ENCODE results near the gene HDAC8.

DNA sequence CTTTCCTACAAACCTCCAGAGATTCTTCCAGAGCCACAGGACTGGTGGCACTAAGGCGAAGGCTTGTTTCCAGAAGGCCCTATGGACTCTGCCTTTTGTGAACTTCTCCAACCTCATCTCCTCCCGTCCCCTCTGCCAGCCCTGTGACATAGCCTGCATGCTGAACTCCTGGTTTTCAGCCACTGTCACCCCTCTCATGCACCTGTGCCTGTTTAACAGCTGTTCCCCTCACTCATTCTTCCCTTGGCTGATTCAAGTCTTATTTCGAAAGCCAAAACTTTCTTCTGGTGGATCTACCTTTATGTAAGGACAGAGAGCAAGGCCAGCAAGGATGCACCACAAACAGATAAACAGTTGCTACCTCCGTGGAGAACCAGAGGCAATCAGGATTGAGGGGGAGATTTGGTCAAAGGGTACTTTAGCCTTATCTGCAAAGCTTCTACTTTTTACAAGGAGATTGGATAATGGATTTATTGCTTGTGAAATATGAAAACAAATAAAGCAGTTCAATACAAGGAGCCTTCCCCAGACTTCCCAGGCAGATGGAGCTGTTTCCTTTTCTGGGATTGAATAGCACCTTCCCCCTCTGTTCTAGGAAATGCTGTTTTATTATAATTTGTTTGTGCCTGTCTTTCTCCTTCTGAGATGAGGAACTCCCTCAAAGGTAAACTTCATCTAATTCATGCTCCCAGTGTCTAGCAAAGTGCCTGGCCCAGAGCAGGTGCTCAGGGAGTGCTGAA is 272.6 kb downstream of the HDAC8 start:
- TF ChIP-seq POLR2A (IDR thresholded peaks at IDR 0.05) (no peak), CTCF (IDR thresholded peaks at IDR 0.05) (no peak)
